ENCODE data around the gene PCGF3.

The PCGF3 gene

DNA sequence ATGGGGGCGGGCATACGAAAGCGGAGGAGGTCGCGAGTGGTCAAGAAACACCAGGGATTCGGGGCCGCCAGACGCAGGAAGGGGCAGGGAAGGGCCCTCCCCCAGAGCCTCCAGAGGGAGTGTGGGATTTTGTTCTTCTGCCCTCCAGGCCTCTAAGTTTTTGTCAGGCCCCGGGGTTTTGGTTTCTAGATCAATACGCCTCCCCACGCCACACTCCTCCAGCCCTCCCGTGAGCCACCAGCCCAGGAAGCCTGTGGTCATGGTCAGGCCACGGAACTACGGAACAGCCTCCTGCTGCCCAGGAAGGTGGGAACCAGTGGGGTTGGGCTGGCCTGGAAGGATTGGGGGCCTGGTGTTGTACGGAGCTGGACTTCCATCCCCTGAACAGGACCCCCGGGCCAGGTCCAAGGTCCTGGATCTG is 81.9 kb downstream of the PCGF3 start:
- H3K9ac ChIP-seq (ENCODE audit: low read depth, low read length, poor library complexity, severe bottlenecking), result no peak overlapping the region
- H3K4me3 ChIP-seq (ENCODE audit: low read length, poor library complexity, severe bottlenecking), result no peak overlapping the region
- no peak overlapping the region for H3K4me2 ChIP-seq (ENCODE audit: low read depth, low read length, poor library complexity, severe bottlenecking)
- H3K9me2 ChIP-seq (replicated peaks; ENCODE audit: low read depth, low read length), result no peaks in the 10 kb centered on the region
- H4K20me1 ChIP-seq (ENCODE audit: insufficient read depth, low read length, poor library complexity, severe bottlenecking), result no peaks in the 10 kb centered on the region
- H3K36me3 ChIP-seq (ENCODE audit: insufficient read depth, low read length), result no peaks in the 10 kb centered on the region
- peaks cover 10% of the 10 kb centered on the region for H3K4me1 ChIP-seq (ENCODE audit: insufficient read depth, low read length, poor library complexity, severe bottlenecking)
- no peaks in the 10 kb centered on the region for H3K27me3 ChIP-seq (ENCODE audit: insufficient read depth, low read length, poor library complexity, severe bottlenecking)
- no peaks in the 10 kb centered on the region for H3F3A ChIP-seq (ENCODE audit: low read depth)
- TF ChIP-seq, protein P1, sequence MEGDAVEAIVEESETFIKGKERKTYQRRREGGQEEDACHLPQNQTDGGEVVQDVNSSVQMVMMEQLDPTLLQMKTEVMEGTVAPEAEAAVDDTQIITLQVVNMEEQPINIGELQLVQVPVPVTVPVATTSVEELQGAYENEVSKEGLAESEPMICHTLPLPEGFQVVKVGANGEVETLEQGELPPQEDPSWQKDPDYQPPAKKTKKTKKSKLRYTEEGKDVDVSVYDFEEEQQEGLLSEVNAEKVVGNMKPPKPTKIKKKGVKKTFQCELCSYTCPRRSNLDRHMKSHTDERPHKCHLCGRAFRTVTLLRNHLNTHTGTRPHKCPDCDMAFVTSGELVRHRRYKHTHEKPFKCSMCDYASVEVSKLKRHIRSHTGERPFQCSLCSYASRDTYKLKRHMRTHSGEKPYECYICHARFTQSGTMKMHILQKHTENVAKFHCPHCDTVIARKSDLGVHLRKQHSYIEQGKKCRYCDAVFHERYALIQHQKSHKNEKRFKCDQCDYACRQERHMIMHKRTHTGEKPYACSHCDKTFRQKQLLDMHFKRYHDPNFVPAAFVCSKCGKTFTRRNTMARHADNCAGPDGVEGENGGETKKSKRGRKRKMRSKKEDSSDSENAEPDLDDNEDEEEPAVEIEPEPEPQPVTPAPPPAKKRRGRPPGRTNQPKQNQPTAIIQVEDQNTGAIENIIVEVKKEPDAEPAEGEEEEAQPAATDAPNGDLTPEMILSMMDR (conservative IDR thresholded peaks at IDR 0.05; ENCODE audit: low read length), result no peak
- no peak for TF ChIP-seq EZH2phosphoT487 (IDR thresholded peaks at IDR 0.05; ENCODE audit: borderline replicate concordance)
- H3K9me3 ChIP-seq (ENCODE audit: insufficient read depth, low read depth, low read length), result no peaks in the 10 kb centered on the region
- H2AFZ ChIP-seq (ENCODE audit: low read length), result no peak overlapping the region
- no peaks in the 10 kb centered on the region for H3K79me2 ChIP-seq (ENCODE audit: insufficient read depth, low read length)

GRCh38 chr4:788006-788635 is 82.5 kb downstream of the PCGF3 start:
- Histone ChIP-seq H3K4me2 (ENCODE audit: low read depth, low read length, poor library complexity, severe bottlenecking) (no peak overlapping the region), H3K4me3 (ENCODE audit: low read length, poor library complexity, severe bottlenecking) (no peak overlapping the region), H3K79me2 (ENCODE audit: insufficient read depth, low read length) (no peaks in the 10 kb centered on the region), H3F3A (ENCODE audit: low read depth) (no peaks in the 10 kb centered on the region), H3K36me3 (ENCODE audit: insufficient read depth, low read length) (no peaks in the 10 kb centered on the region), H3K9me2 (replicated peaks; ENCODE audit: low read depth, low read length) (no peaks in the 10 kb centered on the region), H3K4me1 (ENCODE audit: insufficient read depth, low read length, poor library complexity, severe bottlenecking) (peaks cover 7% of the 10 kb centered on the region), H3K9ac (ENCODE audit: low read depth, low read length, poor library complexity, severe bottlenecking) (no peak overlapping the region), H2AFZ (ENCODE audit: low read length) (no peak overlapping the region), H4K20me1 (ENCODE audit: insufficient read depth, low read length, poor library complexity, severe bottlenecking) (no peaks in the 10 kb centered on the region), H3K9me3 (ENCODE audit: insufficient read depth, low read depth, low read length) (no peaks in the 10 kb centered on the region), H3K27me3 (ENCODE audit: insufficient read depth, low read length, poor library complexity, severe bottlenecking) (no peaks in the 10 kb centered on the region)
- TF ChIP-seq, protein P1 (conservative IDR thresholded peaks at IDR 0.05; ENCODE audit: low read length), result no peak
- no peak for TF ChIP-seq EZH2phosphoT487 (IDR thresholded peaks at IDR 0.05; ENCODE audit: borderline replicate concordance)

DNA sequence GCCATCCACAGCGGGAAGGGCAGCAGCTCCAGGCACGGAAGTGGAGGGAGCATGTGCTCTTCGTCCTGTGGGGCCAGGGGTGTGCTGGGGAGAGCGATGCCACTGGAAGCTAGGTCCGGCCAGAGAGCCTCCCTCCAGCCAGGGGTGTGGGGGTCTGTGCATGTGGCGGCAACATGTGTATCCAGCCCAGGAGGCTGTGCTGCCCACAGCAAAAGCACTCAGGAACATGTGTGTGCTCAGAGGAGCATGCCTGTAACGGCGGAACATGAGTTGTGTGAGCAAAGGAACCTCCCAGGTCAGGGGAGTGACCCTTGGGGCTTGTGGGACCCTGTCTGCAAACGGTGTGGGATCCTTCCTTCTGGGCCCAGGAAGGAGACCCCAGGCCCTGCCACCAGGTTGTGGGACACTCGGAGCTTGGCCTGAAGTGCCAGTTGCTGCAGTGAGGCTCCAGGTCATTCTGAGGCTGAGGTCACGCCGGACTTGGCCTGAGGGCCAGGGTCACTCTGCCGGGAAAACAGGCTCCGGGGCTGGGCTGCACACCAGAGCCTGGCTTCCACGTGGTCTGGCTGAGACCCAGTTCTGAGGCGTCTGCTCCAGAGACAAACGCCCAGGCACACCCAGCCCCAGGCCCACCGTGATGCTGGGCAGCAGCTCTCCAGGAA is 83.1 kb downstream of the PCGF3 start:
- Histone ChIP-seq H3K4me3 (ENCODE audit: low read length, poor library complexity, severe bottlenecking) (no peak overlapping the region), H3F3A (ENCODE audit: low read depth) (no peaks in the 10 kb centered on the region), H3K27me3 (ENCODE audit: insufficient read depth, low read length, poor library complexity, severe bottlenecking) (no peaks in the 10 kb centered on the region), H3K9me3 (ENCODE audit: insufficient read depth, low read depth, low read length) (no peaks in the 10 kb centered on the region), H4K20me1 (ENCODE audit: insufficient read depth, low read length, poor library complexity, severe bottlenecking) (no peaks in the 10 kb centered on the region), H3K79me2 (ENCODE audit: insufficient read depth, low read length) (no peaks in the 10 kb centered on the region), H2AFZ (ENCODE audit: low read length) (no peak overlapping the region), H3K9me2 (replicated peaks; ENCODE audit: low read depth, low read length) (no peaks in the 10 kb centered on the region), H3K4me1 (ENCODE audit: insufficient read depth, low read length, poor library complexity, severe bottlenecking) (peaks cover under 1% of the 10 kb centered on the region), H3K9ac (ENCODE audit: low read depth, low read length, poor library complexity, severe bottlenecking) (no peak overlapping the region), H3K36me3 (ENCODE audit: insufficient read depth, low read length) (no peaks in the 10 kb centered on the region), H3K4me2 (ENCODE audit: low read depth, low read length, poor library complexity, severe bottlenecking) (no peak overlapping the region)
- TF ChIP-seq, protein P1 (conservative IDR thresholded peaks at IDR 0.05; ENCODE audit: low read length), result no peak
- no peak for TF ChIP-seq EZH2phosphoT487 (IDR thresholded peaks at IDR 0.05; ENCODE audit: borderline replicate concordance)

All from Loucy (cell line).